GM12801 (cell line): ENCODE results near the gene PHF5A.

Experiments used
- TF ChIP-seq, protein P1 (sequence below): IDR thresholded peaks from one replicate; pipeline ENCODE4 v1.5.1; 2011; ENCODE audit warnings: control low read depth; ENCODE audit not compliant: insufficient read length; ENCODE audit errors: extremely low read depth

Gene PHF5A

GRCh38 chr22:41468381-41469217, at the start of gene PHF5A, which contains the start of gene ACO2:
Gene PHF5A, minus strand, starts transcription at chr22:41468692. Its CDS starts 39 bp downstream, at chr22:41468653.
Gene ACO2, plus strand, starts transcription at chr22:41469117. Its CDS starts 30 bp downstream, at chr22:41469147.
- TF ChIP-seq, protein P1, sequence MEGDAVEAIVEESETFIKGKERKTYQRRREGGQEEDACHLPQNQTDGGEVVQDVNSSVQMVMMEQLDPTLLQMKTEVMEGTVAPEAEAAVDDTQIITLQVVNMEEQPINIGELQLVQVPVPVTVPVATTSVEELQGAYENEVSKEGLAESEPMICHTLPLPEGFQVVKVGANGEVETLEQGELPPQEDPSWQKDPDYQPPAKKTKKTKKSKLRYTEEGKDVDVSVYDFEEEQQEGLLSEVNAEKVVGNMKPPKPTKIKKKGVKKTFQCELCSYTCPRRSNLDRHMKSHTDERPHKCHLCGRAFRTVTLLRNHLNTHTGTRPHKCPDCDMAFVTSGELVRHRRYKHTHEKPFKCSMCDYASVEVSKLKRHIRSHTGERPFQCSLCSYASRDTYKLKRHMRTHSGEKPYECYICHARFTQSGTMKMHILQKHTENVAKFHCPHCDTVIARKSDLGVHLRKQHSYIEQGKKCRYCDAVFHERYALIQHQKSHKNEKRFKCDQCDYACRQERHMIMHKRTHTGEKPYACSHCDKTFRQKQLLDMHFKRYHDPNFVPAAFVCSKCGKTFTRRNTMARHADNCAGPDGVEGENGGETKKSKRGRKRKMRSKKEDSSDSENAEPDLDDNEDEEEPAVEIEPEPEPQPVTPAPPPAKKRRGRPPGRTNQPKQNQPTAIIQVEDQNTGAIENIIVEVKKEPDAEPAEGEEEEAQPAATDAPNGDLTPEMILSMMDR = no peak

- TF ChIP-seq, protein P1 = no peak
Measured at GRCh38 chr22:41518048-41518347, 49.5 kb upstream of the PHF5A start.

GRCh38 chr22:41517172-41518047, 48.9 kb upstream of the PHF5A start:
- TF ChIP-seq, protein P1 = no peak

DNA sequence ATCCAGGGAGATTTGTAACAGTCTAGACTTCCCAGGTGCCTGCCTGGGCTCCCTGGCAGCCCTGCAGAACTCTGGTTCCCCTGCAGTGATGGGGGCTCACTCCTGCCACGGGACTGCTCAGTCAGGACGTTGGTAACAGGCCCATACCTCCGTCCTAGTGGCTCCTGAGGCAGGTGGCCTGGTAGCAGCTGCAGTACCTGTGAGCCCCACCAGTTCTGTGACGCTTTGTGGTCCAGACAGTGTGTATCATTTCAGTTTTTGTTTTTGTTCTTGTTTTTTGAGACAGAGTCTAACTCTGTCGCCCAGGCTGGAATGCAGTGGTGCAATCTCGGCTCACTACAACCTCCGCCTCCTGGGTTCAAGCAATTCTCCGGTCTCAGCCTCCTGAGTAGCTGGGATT, 48.0 kb upstream of the PHF5A start:
- TF ChIP-seq, protein P1 = no peak

DNA sequence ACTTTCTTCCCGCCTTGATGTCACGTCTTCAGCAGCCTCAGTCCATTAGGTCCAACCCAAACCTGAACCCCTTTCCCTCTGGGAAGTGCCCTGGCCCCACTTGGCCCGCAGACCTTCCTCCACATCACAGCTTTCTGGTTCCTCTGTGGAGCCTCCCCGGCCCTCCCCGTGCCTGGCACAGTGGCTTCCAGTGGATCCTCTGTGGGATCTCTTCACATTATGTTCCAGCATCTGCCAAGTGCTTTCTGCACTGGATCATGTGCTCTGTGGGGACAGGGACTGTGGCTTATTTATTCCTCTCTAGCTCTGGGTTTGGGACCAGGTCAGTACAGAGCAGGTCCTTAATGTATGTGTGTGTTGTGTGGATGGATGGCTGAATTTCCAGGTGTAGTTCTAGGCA, 44.9 kb upstream of the PHF5A start:
- TF ChIP-seq, protein P1 = no peak

DNA sequence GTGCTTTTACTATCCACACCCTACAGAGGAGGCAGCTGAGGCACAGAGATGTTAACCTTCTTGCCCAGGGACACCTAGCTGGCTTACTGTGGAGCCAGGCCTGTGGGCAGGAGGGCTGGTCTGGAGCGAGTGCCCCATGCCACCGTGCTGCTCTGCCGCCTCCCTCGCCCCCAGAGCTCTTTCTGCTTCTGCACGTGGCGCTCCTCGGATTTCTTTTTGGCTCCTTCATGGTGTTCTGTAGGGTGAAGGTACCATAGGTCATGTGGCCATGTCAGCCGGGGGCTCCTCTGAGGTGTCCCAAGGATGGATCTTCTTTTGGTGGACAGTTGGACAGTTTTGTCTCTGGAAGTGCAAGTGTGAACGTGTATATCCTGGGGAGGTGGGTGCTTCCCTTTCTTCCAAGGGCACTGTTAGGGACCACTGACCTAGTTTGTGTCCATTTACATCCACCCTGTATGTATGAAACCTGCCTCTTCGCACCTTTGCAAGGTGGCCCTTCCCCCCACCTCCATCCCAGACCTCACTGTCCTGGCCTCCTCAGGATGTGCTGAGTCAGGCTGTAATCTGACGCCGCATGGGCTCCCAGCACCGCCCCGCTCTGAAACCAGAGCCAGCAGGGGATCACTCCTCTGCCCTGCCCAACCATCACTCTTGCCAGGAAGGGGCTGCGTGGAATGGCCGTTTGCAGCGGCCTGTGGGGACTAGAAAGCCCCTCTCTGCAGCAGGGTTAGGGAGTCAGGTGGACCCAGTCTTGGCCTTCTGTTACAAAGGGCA, 44.1 kb upstream of the PHF5A start:
- TF ChIP-seq, protein P1 = no peak

DNA sequence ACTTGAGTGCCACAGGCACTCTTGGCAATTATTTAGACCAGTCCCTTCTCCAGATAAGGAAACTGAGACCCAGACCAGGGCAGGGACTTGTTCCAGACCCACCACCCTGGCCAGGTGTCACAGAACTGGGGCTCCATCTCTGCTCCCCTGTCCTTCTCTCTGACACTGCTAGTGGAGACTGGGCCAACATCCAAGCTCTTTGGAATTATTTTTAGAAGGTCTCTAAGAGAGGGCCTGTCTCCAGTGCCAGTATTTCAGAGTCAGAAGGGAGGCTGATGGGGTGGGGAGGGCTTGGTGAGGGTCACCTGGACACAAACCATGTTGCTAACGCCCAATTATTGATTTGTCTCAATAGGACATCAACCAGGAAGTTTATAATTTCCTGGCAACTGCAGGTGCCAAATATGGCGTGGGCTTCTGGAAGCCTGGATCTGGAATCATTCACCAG, 43.1 kb upstream of the PHF5A start:
- TF ChIP-seq, protein P1 = no peak
